ENCODE results near the gene SPARC. TPM values are rescaled to one million over a fixed set of nuclear protein-coding genes. Genes with fewer than 3 reads are reported as not detected.

The SPARC gene
- total and polyA plus RNA-seq, 2 donors (not counting 1 experiment from before 2014, with no cell fraction given): 0.45 TPM; not detected in 1

DNA sequence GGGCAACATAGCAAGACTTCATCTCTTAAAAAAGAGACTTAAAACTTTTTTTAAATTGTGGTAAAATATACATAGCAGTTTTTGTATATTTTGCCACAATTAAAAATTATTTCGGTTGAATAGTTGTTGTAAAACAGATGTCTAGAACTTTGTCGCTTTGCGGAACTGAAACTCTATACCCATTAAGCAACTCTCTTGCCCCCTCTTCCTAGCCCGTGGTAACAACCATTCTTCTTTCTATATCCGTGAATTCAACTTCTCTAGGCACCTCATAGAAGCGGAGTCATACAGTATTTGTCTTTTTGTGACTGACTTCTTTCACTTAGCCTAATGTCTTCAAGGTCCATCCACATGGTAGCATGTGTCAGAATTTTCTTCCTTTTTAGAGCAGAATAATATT, 43.3 kb downstream of the SPARC start:
- Mint-ChIP-seq H3K27me3 (peaks cover 6% of the 10 kb centered on the region), H3K9me3 (ENCODE audit: insufficient read depth) (no peaks in the 10 kb centered on the region), H3K4me3 (no peak overlapping the region), H3K27ac (no peak overlapping the region), H3K4me1 (no peaks in the 10 kb centered on the region)
- intact Hi-C loops (cut with micrococcal nuclease): no loop called here
- TF ChIP-seq, protein P1, sequence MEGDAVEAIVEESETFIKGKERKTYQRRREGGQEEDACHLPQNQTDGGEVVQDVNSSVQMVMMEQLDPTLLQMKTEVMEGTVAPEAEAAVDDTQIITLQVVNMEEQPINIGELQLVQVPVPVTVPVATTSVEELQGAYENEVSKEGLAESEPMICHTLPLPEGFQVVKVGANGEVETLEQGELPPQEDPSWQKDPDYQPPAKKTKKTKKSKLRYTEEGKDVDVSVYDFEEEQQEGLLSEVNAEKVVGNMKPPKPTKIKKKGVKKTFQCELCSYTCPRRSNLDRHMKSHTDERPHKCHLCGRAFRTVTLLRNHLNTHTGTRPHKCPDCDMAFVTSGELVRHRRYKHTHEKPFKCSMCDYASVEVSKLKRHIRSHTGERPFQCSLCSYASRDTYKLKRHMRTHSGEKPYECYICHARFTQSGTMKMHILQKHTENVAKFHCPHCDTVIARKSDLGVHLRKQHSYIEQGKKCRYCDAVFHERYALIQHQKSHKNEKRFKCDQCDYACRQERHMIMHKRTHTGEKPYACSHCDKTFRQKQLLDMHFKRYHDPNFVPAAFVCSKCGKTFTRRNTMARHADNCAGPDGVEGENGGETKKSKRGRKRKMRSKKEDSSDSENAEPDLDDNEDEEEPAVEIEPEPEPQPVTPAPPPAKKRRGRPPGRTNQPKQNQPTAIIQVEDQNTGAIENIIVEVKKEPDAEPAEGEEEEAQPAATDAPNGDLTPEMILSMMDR (IDR thresholded peaks at IDR 0.05): no peak
- TF ChIP-seq EZH2 (IDR thresholded peaks at IDR 0.05; ENCODE audit: borderline replicate concordance, insufficient read depth, low read depth, low read length, poor library complexity, severe bottlenecking): no peak
- no peaks in the 10 kb centered on the region for H3K79me2 ChIP-seq (ENCODE audit: control insufficient read depth, insufficient read depth, low read length)
- no peaks in the 10 kb centered on the region for H3K4me1 ChIP-seq (ENCODE audit: control insufficient read depth in 2 of 2, insufficient read depth in 2 of 2, low read length in 2 of 2)
- H3K4me2 ChIP-seq (replicated peaks; ENCODE audit: low read depth, low read length, poor library complexity, severe bottlenecking): no peak overlapping the region
- ChIA-PET CTCF (interaction anchor here (0.7 to 2.1 kb wide), 3 partner anchors 9 to 196 kb away, joined by 3 to 9 read pairs (median 4); partner anchors contain the start of gene SLC36A1), POLR2A (no interaction called here)
- H3K9ac ChIP-seq (ENCODE audit: low read length): no peak overlapping the region
- H4K20me1 ChIP-seq (ENCODE audit: control insufficient read depth, insufficient read depth, low read length, poor library complexity, severe bottlenecking): no peaks in the 10 kb centered on the region
- no peaks in the 10 kb centered on the region for H3K27me3 ChIP-seq (replicated peaks in 1 of 4; ENCODE audit: control extremely low read depth in 1 of 4, control insufficient read depth in 3 of 4, insufficient read depth in 4 of 4, low read length in 3 of 4)
- no peak overlapping the region for H2AFZ ChIP-seq (ENCODE audit: insufficient read depth, low read depth, low read length, poor library complexity, severe bottlenecking)
- H3K4me3 ChIP-seq (ENCODE audit: control extremely low read depth in 1 of 5, extremely low read depth in 1 of 5, insufficient read depth in 1 of 5, low read depth in 2 of 5, low read length in 4 of 5): no peak overlapping the region
- H3K9me3 ChIP-seq (ENCODE audit: control extremely low read depth in 1 of 3, control insufficient read depth in 2 of 3, insufficient read depth in 1 of 3, low read length in 2 of 3): no peaks in the 10 kb centered on the region
- ATAC-seq (ENCODE audit: low read depth) (no peak), DNase-seq (no peak)
- 71% methylated on average over 3 of the region's 6 CpGs for WGBS (ENCODE audit: insufficient coverage)
- H3K36me3 ChIP-seq (replicated peaks in 1 of 2; ENCODE audit: control extremely low read depth in 1 of 2, control insufficient read depth in 1 of 2, extremely low read depth in 1 of 2, insufficient read depth in 2 of 2, low read length in 1 of 2): no peaks in the 10 kb centered on the region
- H3K27ac ChIP-seq (ENCODE audit: low read length in 2 of 2): no peak overlapping the region

- no peak overlapping the region for H3K4me3 Mint-ChIP-seq
- H3K27me3 Mint-ChIP-seq: peaks cover 6% of the 10 kb centered on the region
- TF ChIP-seq, protein P1 (IDR thresholded peaks at IDR 0.05): no peak
- TF ChIP-seq EZH2 (IDR thresholded peaks at IDR 0.05; ENCODE audit: borderline replicate concordance, insufficient read depth, low read depth, low read length, poor library complexity, severe bottlenecking): no peak
- Histone ChIP-seq H3K27ac (ENCODE audit: low read length in 2 of 2) (no peak overlapping the region), H3K36me3 (replicated peaks in 1 of 2; ENCODE audit: control extremely low read depth in 1 of 2, control insufficient read depth in 1 of 2, extremely low read depth in 1 of 2, insufficient read depth in 2 of 2, low read length in 1 of 2) (no peaks in the 10 kb centered on the region), H4K20me1 (ENCODE audit: control insufficient read depth, insufficient read depth, low read length, poor library complexity, severe bottlenecking) (no peaks in the 10 kb centered on the region), H3K9me3 (ENCODE audit: control extremely low read depth in 1 of 3, control insufficient read depth in 2 of 3, insufficient read depth in 1 of 3, low read length in 2 of 3) (no peaks in the 10 kb centered on the region), H3K27me3 (replicated peaks in 1 of 4; ENCODE audit: control extremely low read depth in 1 of 4, control insufficient read depth in 3 of 4, insufficient read depth in 4 of 4, low read length in 3 of 4) (no peaks in the 10 kb centered on the region), H3K79me2 (ENCODE audit: control insufficient read depth, insufficient read depth, low read length) (no peaks in the 10 kb centered on the region), H3K4me2 (replicated peaks; ENCODE audit: low read depth, low read length, poor library complexity, severe bottlenecking) (no peak overlapping the region), H3K9ac (ENCODE audit: low read length) (no peak overlapping the region), H3K4me1 (ENCODE audit: control insufficient read depth in 2 of 2, insufficient read depth in 2 of 2, low read length in 2 of 2) (no peaks in the 10 kb centered on the region), H2AFZ (ENCODE audit: insufficient read depth, low read depth, low read length, poor library complexity, severe bottlenecking) (no peak overlapping the region), H3K4me3 (ENCODE audit: control extremely low read depth in 1 of 5, extremely low read depth in 1 of 5, insufficient read depth in 1 of 5, low read depth in 2 of 5, low read length in 4 of 5) (no peak overlapping the region)
- intact Hi-C loops (cut with micrococcal nuclease): no loop called here
- no peaks in the 10 kb centered on the region for H3K4me1 Mint-ChIP-seq
- 50% methylated on average over 1 of the region's 3 CpGs for whole genome bisulfite sequencing (ENCODE audit: insufficient coverage)
- no peak overlapping the region for H3K27ac Mint-ChIP-seq
- CTCF ChIA-PET: interaction anchor here (0.7 to 1.0 kb wide), 2 partner anchors 16 to 195 kb away, joined by 3 to 4 read pairs; partner anchors contain the start of gene SLC36A1
- POLR2A ChIA-PET: no interaction called here
- H3K9me3 Mint-ChIP-seq (ENCODE audit: insufficient read depth): no peaks in the 10 kb centered on the region
- DNase-seq (no peak), ATAC-seq (ENCODE audit: low read depth) (no peak)
Observed at GRCh38 chr5:151642472-151643140, 44.1 kb downstream of the SPARC start.

Data from B cell (primary cell).